Esophagus (tissue), 2 donors: Measurements from ENCODE around the gene NPLOC4. TPM values are rescaled to one million over a fixed set of nuclear protein-coding genes. Genes with fewer than 3 reads are reported as not detected.

Experiments
- H3K27ac ChIP-seq, 2 donors: one replicate each; pipeline ENCODE4 v1.5.1; 2013; ENCODE audit warnings: low read depth in 2 of 2, mild to moderate bottlenecking in 2 of 2, inconsistent platforms in 1 of 2, low read length in 1 of 2, moderate library complexity in 1 of 2
- H3K27me3 ChIP-seq, 2 donors: one replicate each; pipeline ENCODE4 v1.6.1; 2013; ENCODE audit warnings: low read length in 2 of 2, control low read depth in 1 of 2, mild to moderate bottlenecking in 1 of 2; ENCODE audit not compliant: insufficient read depth in 2 of 2, control insufficient read depth in 1 of 2
- H3K36me3 ChIP-seq, 2 donors: one replicate each; pipeline ENCODE4 v1.6.1; 2013; ENCODE audit warnings: low read length in 1 of 2; ENCODE audit not compliant: control insufficient read depth in 2 of 2, insufficient read depth in 2 of 2
- H3K4me1 ChIP-seq, 2 donors: one replicate each; pipeline ENCODE4 v1.6.1; 2013; ENCODE audit warnings: low read length in 1 of 2; ENCODE audit not compliant: control insufficient read depth in 2 of 2, insufficient read depth in 2 of 2
- H3K4me3 ChIP-seq, 2 donors: one replicate each; pipeline ENCODE4 v1.5.1; 2013; ENCODE audit warnings: low read length in 2 of 2, mild to moderate bottlenecking in 2 of 2, low read depth in 1 of 2, moderate library complexity in 1 of 2
- H3K9me3 ChIP-seq, 2 donors: one replicate each; pipeline ENCODE4 v1.6.1; 2013; ENCODE audit warnings: mild to moderate bottlenecking in 2 of 2, low read depth in 1 of 2, low read length in 1 of 2, moderate library complexity in 1 of 2; ENCODE audit not compliant: control insufficient read depth in 2 of 2, insufficient read depth in 1 of 2
- WGBS, 2 donors: extraction: QIAGEN DNeasy Blood & Tissue Kit; methylation state at CpG; one replicate each; pipeline ENCODE4 v1.1.7; 2013; 5-methylcytosine and 5-hydroxymethylcytosine counted together
- polyA plus RNA-seq, 2 donors: library from polyadenylated mRNA; stranded (reverse); fragments of 200-250 nt; gene quantifications; one replicate each; pipeline ENCODE4 v1.2.3, GENCODE V29; 2013
- donor health status: healthy with polysubstance abuse.
- donor health status: Bipolar disorder and iron deficiency.

The NPLOC4 gene
- polyA plus RNA-seq, 2 donors = 30.6 to 38.8 TPM

GRCh38 chr17:81652906-81653771 is 16.2 kb upstream of the NPLOC4 start:
- peaks cover 0 to 10% of the 10 kb centered on the region in 2 donors for H3K27me3 ChIP-seq
- H3K27ac ChIP-seq = no peak overlapping the region
- peaks cover 0 to 7% of the 10 kb centered on the region in 2 donors for H3K9me3 ChIP-seq
- peaks cover 0 to under 1% of the 10 kb centered on the region in 2 donors for H3K4me1 ChIP-seq
- H3K36me3 ChIP-seq = no peaks in the 10 kb centered on the region
- H3K4me3 ChIP-seq = no peak overlapping the region
- 28 to 38% methylated on average over 27 of the region's 27 CpGs for WGBS, 2 donors

- 69 to 72% methylated on average over 10 of the region's 10 CpGs for WGBS, 2 donors
- peaks cover 0 to 10% of the 10 kb centered on the region in 2 donors for H3K9me3 ChIP-seq
- no peaks in the 10 kb centered on the region for H3K36me3 ChIP-seq
- H3K4me3 ChIP-seq = no peak overlapping the region
- peaks cover 3 to 4% of the 10 kb centered on the region in 2 donors for H3K4me1 ChIP-seq
- H3K27me3 ChIP-seq = peaks cover 0 to 15% of the 10 kb centered on the region in 2 donors
- H3K27ac ChIP-seq = no peak overlapping the region
These were observed 14.8 kb upstream of the NPLOC4 start for GRCh38 chr17:81651692-81652091.

GRCh38 chr17:81650951-81651350 is 14.0 kb upstream of the NPLOC4 start:
- H3K27ac ChIP-seq = no peak overlapping the region
- H3K36me3 ChIP-seq = no peaks in the 10 kb centered on the region
- H3K4me3 ChIP-seq = no peak overlapping the region
- 67 to 72% methylated on average over 9 of the region's 9 CpGs for WGBS, 2 donors
- H3K9me3 ChIP-seq = peaks cover 0 to 10% of the 10 kb centered on the region in 2 donors
- peaks cover 0 to 15% of the 10 kb centered on the region in 2 donors for H3K27me3 ChIP-seq
- peaks cover 3 to 4% of the 10 kb centered on the region in 2 donors for H3K4me1 ChIP-seq

GRCh38 chr17:81648707-81649085 is 11.8 kb upstream of the NPLOC4 start:
- Histone ChIP-seq H3K27ac (no peak overlapping the region), H3K9me3 (peaks cover 0 to 10% of the 10 kb centered on the region in 2 donors), H3K4me1 (peaks cover 3 to 4% of the 10 kb centered on the region in 2 donors), H3K36me3 (no peaks in the 10 kb centered on the region), H3K4me3 (no peak overlapping the region), H3K27me3 (peaks cover 0 to 12% of the 10 kb centered on the region in 2 donors)
- 64 to 72% methylated on average over 14 of the region's 14 CpGs for WGBS, 2 donors

- Histone ChIP-seq H3K36me3 (no peaks in the 10 kb centered on the region), H3K27ac (no peak overlapping the region), H3K4me1 (peaks cover 3 to 4% of the 10 kb centered on the region in 2 donors), H3K9me3 (peaks cover 0 to 10% of the 10 kb centered on the region in 2 donors), H3K4me3 (no peak overlapping the region), H3K27me3 (peaks cover 0 to 12% of the 10 kb centered on the region in 2 donors)
- WGBS, 2 donors = 11 to 12% methylated on average over 66 to 78 of the region's 78 CpGs
These were observed 11.2 kb upstream of the NPLOC4 start for GRCh38 chr17:81648013-81648706.

GRCh38 chr17:81647640-81648012 is 10.7 kb upstream of the NPLOC4 start:
- 27 to 34% methylated on average over 21 of the region's 21 CpGs for WGBS, 2 donors
- Histone ChIP-seq H3K9me3 (peaks cover 0 to 10% of the 10 kb centered on the region in 2 donors), H3K4me1 (peaks cover 3 to 4% of the 10 kb centered on the region in 2 donors), H3K4me3 (no peak overlapping the region), H3K36me3 (no peaks in the 10 kb centered on the region), H3K27me3 (peaks cover 0 to 12% of the 10 kb centered on the region in 2 donors), H3K27ac (no peak overlapping the region)

- Histone ChIP-seq H3K4me1 (peaks cover 4 to 7% of the 10 kb centered on the region in 2 donors), H3K27ac (no peak overlapping the region), H3K4me3 (no peak overlapping the region), H3K27me3 (peaks cover 0 to 12% of the 10 kb centered on the region in 2 donors), H3K9me3 (peaks cover 0 to 10% of the 10 kb centered on the region in 2 donors), H3K36me3 (no peaks in the 10 kb centered on the region)
- 66 to 71% methylated on average over 12 of the region's 12 CpGs for WGBS, 2 donors
These were observed 10.1 kb upstream of the NPLOC4 start for GRCh38 chr17:81646869-81647600.

- no peaks in the 10 kb centered on the region for H3K36me3 ChIP-seq
- peaks cover 4 to 7% of the 10 kb centered on the region in 2 donors for H3K4me1 ChIP-seq
- peaks cover 0 to 10% of the 10 kb centered on the region in 2 donors for H3K9me3 ChIP-seq
- peaks cover 0 to 12% of the 10 kb centered on the region in 2 donors for H3K27me3 ChIP-seq
- 85 to 87% methylated on average over 29 of the region's 29 CpGs for WGBS, 2 donors
- H3K27ac ChIP-seq = no peak overlapping the region
- no peak overlapping the region for H3K4me3 ChIP-seq
These were observed 8.4 kb upstream of the NPLOC4 start for GRCh38 chr17:81644976-81645952.
